ENCODE results near the gene SP2. TPM values are rescaled to one million over a fixed set of nuclear protein-coding genes. Genes with fewer than 3 reads are reported as not detected.

The SP2 gene
- total and polyA plus RNA-seq, 2 of the 13 experiments (the other 11 are each of a cell fraction or from before 2014, with no cell fraction given) = 1.4 to 4.8 TPM

GRCh38 chr17:47850373-47850691 is 45.7 kb upstream of the SP2 start (continued):
- TF ChIP-seq, protein P1, sequence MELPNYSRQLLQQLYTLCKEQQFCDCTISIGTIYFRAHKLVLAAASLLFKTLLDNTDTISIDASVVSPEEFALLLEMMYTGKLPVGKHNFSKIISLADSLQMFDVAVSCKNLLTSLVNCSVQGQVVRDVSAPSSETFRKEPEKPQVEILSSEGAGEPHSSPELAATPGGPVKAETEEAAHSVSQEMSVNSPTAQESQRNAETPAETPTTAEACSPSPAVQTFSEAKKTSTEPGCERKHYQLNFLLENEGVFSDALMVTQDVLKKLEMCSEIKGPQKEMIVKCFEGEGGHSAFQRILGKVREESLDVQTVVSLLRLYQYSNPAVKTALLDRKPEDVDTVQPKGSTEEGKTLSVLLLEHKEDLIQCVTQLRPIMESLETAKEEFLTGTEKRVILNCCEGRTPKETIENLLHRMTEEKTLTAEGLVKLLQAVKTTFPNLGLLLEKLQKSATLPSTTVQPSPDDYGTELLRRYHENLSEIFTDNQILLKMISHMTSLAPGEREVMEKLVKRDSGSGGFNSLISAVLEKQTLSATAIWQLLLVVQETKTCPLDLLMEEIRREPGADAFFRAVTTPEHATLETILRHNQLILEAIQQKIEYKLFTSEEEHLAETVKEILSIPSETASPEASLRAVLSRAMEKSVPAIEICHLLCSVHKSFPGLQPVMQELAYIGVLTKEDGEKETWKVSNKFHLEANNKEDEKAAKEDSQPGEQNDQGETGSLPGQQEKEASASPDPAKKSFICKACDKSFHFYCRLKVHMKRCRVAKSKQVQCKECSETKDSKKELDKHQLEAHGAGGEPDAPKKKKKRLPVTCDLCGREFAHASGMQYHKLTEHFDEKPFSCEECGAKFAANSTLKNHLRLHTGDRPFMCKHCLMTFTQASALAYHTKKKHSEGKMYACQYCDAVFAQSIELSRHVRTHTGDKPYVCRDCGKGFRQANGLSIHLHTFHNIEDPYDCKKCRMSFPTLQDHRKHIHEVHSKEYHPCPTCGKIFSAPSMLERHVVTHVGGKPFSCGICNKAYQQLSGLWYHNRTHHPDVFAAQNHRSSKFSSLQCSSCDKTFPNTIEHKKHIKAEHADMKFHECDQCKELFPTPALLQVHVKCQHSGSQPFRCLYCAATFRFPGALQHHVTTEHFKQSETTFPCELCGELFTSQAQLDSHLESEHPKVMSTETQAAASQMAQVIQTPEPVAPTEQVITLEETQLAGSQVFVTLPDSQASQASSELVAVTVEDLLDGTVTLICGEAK (IDR thresholded peaks at IDR 0.05) = no peak
- TF ChIP-seq, protein P1 (CRISPR knock-in tag; IDR thresholded peaks at IDR 0.05) = no peak
- TF ChIP-seq ZNF577 (CRISPR knock-in tag; IDR thresholded peaks at IDR 0.05; ENCODE audit: borderline replicate concordance, low read depth) = no peak
- TF ChIP-seq ZBTB7B (CRISPR knock-in tag; IDR thresholded peaks at IDR 0.05) = no peak
- no peak for TF ChIP-seq YEATS4 (CRISPR knock-in tag; IDR thresholded peaks at IDR 0.05; ENCODE audit: borderline replicate concordance)
- no peak for TF ChIP-seq NFYB (CRISPR knock-in tag; IDR thresholded peaks at IDR 0.05)
- no peak for TF ChIP-seq ZNF646 (CRISPR knock-in tag; IDR thresholded peaks at IDR 0.05)
- no peak for TF ChIP-seq ATF1 (CRISPR knock-in tag; IDR thresholded peaks at IDR 0.05)
- no peak for TF ChIP-seq FOSL2 (CRISPR knock-in tag; IDR thresholded peaks at IDR 0.05)
- TF ChIP-seq, protein P2, sequence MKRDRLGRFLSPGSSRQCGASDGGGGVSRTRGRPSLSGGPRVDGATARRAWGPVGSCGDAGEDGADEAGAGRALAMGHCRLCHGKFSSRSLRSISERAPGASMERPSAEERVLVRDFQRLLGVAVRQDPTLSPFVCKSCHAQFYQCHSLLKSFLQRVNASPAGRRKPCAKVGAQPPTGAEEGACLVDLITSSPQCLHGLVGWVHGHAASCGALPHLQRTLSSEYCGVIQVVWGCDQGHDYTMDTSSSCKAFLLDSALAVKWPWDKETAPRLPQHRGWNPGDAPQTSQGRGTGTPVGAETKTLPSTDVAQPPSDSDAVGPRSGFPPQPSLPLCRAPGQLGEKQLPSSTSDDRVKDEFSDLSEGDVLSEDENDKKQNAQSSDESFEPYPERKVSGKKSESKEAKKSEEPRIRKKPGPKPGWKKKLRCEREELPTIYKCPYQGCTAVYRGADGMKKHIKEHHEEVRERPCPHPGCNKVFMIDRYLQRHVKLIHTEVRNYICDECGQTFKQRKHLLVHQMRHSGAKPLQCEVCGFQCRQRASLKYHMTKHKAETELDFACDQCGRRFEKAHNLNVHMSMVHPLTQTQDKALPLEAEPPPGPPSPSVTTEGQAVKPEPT (CRISPR knock-in tag; IDR thresholded peaks at IDR 0.05; ENCODE audit: low read depth) = no peak
- no peak for TF ChIP-seq PHF8 (CRISPR knock-in tag; IDR thresholded peaks at IDR 0.05)
- no peak for TF ChIP-seq ARHGAP35 (CRISPR knock-in tag; IDR thresholded peaks at IDR 0.05; ENCODE audit: borderline replicate concordance)
- TF ChIP-seq ETV6 (CRISPR knock-in tag; conservative IDR thresholded peaks at IDR 0.05) = no peak
- TF ChIP-seq SETDB1 (CRISPR knock-in tag; IDR thresholded peaks at IDR 0.05; ENCODE audit: borderline replicate concordance) = no peak

Measured in HepG2 (cell line).